K562 (cell line): ENCODE measurements around the gene CUX1. TPM values are rescaled to one million over a fixed set of nuclear protein-coding genes. Genes with fewer than 3 reads are reported as not detected.

ENCODE experiments used
- HBP1 ChIP-seq: fragments of 450-650 bp; formaldehyde crosslinking; IDR thresholded peaks from 2 replicates; pipeline ENCODE4 v1.4.0; 2022; ENCODE audit warnings: missing genetic modification characterization
- KAT7 ChIP-seq: sonication (generic); formaldehyde crosslinking; IDR thresholded peaks from 2 replicates; pipeline ENCODE4 v1.8.0; 2022; ENCODE audit warnings: missing genetic modification reagents, mild to moderate bottlenecking, borderline replicate concordance
- MYC ChIP-seq, 2 experiments: fragments of 250-450 bp in 1 of 2; sonication (Bioruptor Pico) in 1 of 2; IDR thresholded peaks; 2 replicates each; pipeline versions ENCODE4 v1.5.1 to v1.6.1; 2012 to 2021; ENCODE audit warnings: low read depth in 2 of 2, borderline replicate concordance in 1 of 2, improper control_type of control experiment in 1 of 2, low read length in 1 of 2, mild to moderate bottlenecking in 1 of 2, moderate library complexity in 1 of 2
- NRF1 ChIP-seq, 2 experiments: fragments of 450-650 bp; IDR thresholded peaks in 1 of 2; conservative IDR thresholded peaks in 1 of 2; 2 replicates each; pipeline ENCODE4 v1.6.1; 2014; ENCODE audit warnings: mild to moderate bottlenecking in 2 of 2
- PATZ1 ChIP-seq: fragments of 250-450 bp; sonication (Bioruptor Pico); IDR thresholded peaks from 2 replicates; pipeline ENCODE4 v1.5.0; 2020; ENCODE audit warnings: mild to moderate bottlenecking, borderline replicate concordance
- PHF20 ChIP-seq: fragments of 450-650 bp; IDR thresholded peaks from 2 replicates; pipeline ENCODE4 v1.6.1; 2018; ENCODE audit not compliant: partially characterized antibody
- POLR3G ChIP-seq: IDR thresholded peaks from 2 replicates; pipeline ENCODE4 v1.6.1; 2011; ENCODE audit not compliant: insufficient read length, insufficient replicate concordance; ENCODE audit errors: extremely low read depth
- ZNF449 ChIP-seq: fragments of 250-450 bp; sonication (Bioruptor Pico); IDR thresholded peaks from 2 replicates; pipeline ENCODE4 v1.8.0; 2022; ENCODE audit warnings: moderate library complexity, mild to moderate bottlenecking, inconsistent platforms
- polyA plus RNA-seq, 8 experiments: library from polyadenylated mRNA; depleted of rRNA in 4 of 8; stranded (reverse) in 5 of 8; unstranded in 3 of 8; fragments of >200 nt; fragmentation: Nextera tagmentation in 2 of 8; fragmentation: Illumina TruSeq in 1 of 8; extraction: Ambion mirVana in 2 of 8; extraction: Trizol in 1 of 8; gene quantifications; 2 replicates each; pipeline versions ENCODE4 v1.2.1 to v1.2.3, GENCODE V29; 2011 to 2014; ENCODE audit warnings: inconsistent platforms in 1 of 8, missing spikeins in 1 of 8
- total RNA-seq, 7 experiments: library from RNA; depleted of rRNA in 6 of 7; stranded (reverse); fragments of >200 nt in 6 of 7; fragmentation: Illumina TruSeq in 2 of 7; extraction: Trizol in 2 of 7; gene quantifications; 2 replicates each; pipeline versions ENCODE4 v1.2.1 to v1.2.3, GENCODE V29; 2011 to 2021; ENCODE audit warnings: low replicate concordance in 1 of 7
- TF ChIP-seq, protein P1 (sequence below), 2 experiments: fragments of 450-650 bp; IDR thresholded peaks; 2 replicates each; pipeline ENCODE4 v1.6.1; 2016
- TF ChIP-seq, protein P2 (sequence below): sonication (generic); formaldehyde crosslinking; IDR thresholded peaks from 2 replicates; pipeline ENCODE4 v1.8.1; 2023; ENCODE audit warnings: mild to moderate bottlenecking, missing genetic modification reagents

Gene CUX1
- total and polyA plus RNA-seq, 9 of the 15 experiments (the other 6 are each of a cell fraction or from before 2014, with no cell fraction given) = 3.6 to 55.3 (median 25.2) TPM

DNA sequence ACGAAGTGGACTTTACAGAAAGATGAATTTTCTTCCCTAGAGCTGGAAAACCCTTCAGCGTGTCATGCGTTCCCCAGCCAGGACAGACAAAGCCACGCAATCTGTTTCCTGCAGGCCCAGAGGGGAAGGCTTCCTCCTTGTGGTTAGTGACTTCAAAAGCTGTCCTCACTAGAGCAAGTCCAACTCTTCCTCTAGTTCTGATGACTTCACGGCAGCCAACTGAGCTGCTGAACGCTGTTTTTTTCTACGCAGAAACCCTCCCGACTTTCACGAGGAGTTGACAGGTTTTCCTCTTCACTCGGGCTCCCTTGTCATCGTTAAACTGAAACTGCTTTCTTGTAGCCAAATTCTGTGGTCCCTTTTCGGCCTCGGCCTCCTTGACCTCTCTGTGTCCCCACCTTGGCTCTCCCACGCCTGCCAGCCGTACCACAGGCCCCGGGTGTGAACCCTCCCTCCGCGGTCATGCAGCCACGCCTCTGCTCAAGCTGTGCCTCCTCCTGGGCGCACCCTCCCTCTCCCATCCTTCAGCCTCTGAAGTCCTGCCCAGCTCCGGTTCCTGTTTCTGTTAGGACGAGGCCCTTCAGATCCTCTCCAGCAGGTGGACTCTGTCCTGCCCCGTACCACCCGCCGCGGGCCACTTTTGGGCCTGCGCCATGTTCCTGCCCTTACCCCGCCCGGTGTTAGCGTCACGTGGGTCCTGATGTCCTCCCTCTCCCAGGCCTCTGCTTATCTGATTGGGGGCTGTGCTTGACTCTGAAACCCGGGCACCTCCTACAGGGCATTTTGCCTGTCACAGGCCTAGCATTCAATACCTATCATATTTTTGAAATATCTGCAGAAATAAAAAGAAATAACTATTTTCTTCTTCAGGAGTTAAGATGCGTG lies 39.3 kb downstream of the CUX1 start (continued):
- TF ChIP-seq ZNF449 (CRISPR knock-in tag) = no peak
- peak; percentile 88 for TF ChIP-seq MYC (IDR thresholded peaks at IDR 0.05; ENCODE audit: low read depth, low read length)
- no peak for TF ChIP-seq MYC (CRISPR knock-in tag; IDR thresholded peaks at IDR 0.05; ENCODE audit: borderline replicate concordance, low read depth)
- no peak for TF ChIP-seq HBP1 (CRISPR knock-in tag)
- TF ChIP-seq PHF20 = no peak
- TF ChIP-seq NRF1 (conservative IDR thresholded peaks at IDR 0.05 in 1 of 2, IDR thresholded peaks at IDR 0.05 in 1 of 2) = peak; percentile 82 to 85
- peak; percentile 83; the same call in 1 of the 2 replicates for TF ChIP-seq KAT7 (CRISPR knock-in tag)
- no peak for TF ChIP-seq PATZ1
- TF ChIP-seq, protein P1, sequence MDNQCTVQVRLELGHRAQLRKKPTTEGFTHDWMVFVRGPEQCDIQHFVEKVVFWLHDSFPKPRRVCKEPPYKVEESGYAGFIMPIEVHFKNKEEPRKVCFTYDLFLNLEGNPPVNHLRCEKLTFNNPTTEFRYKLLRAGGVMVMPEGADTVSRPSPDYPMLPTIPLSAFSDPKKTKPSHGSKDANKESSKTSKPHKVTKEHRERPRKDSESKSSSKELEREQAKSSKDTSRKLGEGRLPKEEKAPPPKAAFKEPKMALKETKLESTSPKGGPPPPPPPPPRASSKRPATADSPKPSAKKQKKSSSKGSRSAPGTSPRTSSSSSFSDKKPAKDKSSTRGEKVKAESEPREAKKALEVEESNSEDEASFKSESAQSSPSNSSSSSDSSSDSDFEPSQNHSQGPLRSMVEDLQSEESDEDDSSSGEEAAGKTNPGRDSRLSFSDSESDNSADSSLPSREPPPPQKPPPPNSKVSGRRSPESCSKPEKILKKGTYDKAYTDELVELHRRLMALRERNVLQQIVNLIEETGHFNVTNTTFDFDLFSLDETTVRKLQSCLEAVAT (IDR thresholded peaks at IDR 0.05) = peak; percentile 53 to 68; a peak in 3 of 4 replicates
- TF ChIP-seq, protein P2, sequence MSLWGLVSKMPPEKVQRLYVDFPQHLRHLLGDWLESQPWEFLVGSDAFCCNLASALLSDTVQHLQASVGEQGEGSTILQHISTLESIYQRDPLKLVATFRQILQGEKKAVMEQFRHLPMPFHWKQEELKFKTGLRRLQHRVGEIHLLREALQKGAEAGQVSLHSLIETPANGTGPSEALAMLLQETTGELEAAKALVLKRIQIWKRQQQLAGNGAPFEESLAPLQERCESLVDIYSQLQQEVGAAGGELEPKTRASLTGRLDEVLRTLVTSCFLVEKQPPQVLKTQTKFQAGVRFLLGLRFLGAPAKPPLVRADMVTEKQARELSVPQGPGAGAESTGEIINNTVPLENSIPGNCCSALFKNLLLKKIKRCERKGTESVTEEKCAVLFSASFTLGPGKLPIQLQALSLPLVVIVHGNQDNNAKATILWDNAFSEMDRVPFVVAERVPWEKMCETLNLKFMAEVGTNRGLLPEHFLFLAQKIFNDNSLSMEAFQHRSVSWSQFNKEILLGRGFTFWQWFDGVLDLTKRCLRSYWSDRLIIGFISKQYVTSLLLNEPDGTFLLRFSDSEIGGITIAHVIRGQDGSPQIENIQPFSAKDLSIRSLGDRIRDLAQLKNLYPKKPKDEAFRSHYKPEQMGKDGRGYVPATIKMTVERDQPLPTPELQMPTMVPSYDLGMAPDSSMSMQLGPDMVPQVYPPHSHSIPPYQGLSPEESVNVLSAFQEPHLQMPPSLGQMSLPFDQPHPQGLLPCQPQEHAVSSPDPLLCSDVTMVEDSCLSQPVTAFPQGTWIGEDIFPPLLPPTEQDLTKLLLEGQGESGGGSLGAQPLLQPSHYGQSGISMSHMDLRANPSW = no peak; the same call in 1 of the 2 replicates
- no peak for TF ChIP-seq POLR3G
